T-cell (primary cell): ENCODE data around the gene TCF23. TPM values are rescaled to one million over a fixed set of nuclear protein-coding genes. Genes with fewer than 3 reads are reported as not detected.
A peak's percentile ranks its signal among the peaks of the same experiment; 100 is the strongest.

Experiments
- ATAC-seq, 4 experiments: fragments of 200-7000 bp in 3 of 4; fragments of 150-1000 bp in 1 of 4; cut with Tn5 transposase; replicated peaks in 1 of 4; 1 replicate in 3 of 4; 2 replicates in 1 of 4; pipeline ENCODE4 v1.10.0; 2021; ENCODE audit warnings: moderate library complexity in 3 of 4, mild to moderate bottlenecking in 2 of 4, moderate number of reproducible peaks in 1 of 4
- CTCF ChIA-PET, 2 donors: fragments of 300-600 bp; sonication (Branson Sonifier 250); formaldehyde crosslinking; loops; one replicate each; lab custom pipeline; 2022; ENCODE audit warnings: antibody characterized with exemption in 2 of 2; lab: Charles Lee
- POLR2A ChIA-PET, 2 donors: fragments of 300-600 bp; sonication (Branson Sonifier 250); formaldehyde crosslinking; loops; one replicate each; lab custom pipeline; 2022; ENCODE audit warnings: antibody characterized with exemption in 2 of 2; lab: Charles Lee
- DNase-seq, 35 experiments: peaks; one replicate each; pipeline versions ENCODE4 v3.0.0 to v3.0.0-alpha.2; 2013 to 2023
- H3K27ac ChIP-seq: one replicate; pipeline ENCODE4 v1.5.1; 2013; ENCODE audit warnings: low read length
- H3K27me3 ChIP-seq, 2 experiments: replicated peaks in 1 of 2; 1 replicate in 1 of 2; 2 replicates in 1 of 2; pipeline versions ENCODE4 v1.6.1 to v1.7.0; 2013; ENCODE audit warnings: low read length in 1 of 2, mixed read lengths in 1 of 2; ENCODE audit not compliant: control insufficient read depth in 2 of 2, insufficient read depth in 2 of 2; ENCODE audit errors: extremely low read depth in 1 of 2
- H3K36me3 ChIP-seq, 2 donors: 1 replicate in 1 of 2; 2 replicates in 1 of 2; pipeline versions ENCODE4 v1.6.1 to v1.7.0; 2013; ENCODE audit warnings: low read length in 1 of 2; ENCODE audit not compliant: control insufficient read depth in 2 of 2, insufficient read depth in 1 of 2; ENCODE audit errors: extremely low read depth in 1 of 2
- H3K4me1 ChIP-seq, 2 experiments: 1 replicate in 1 of 2; 2 replicates in 1 of 2; pipeline versions ENCODE4 v1.6.1 to v1.7.0; 2013; ENCODE audit warnings: low read length in 2 of 2, mixed read lengths in 1 of 2; ENCODE audit not compliant: insufficient read depth in 2 of 2, control insufficient read depth in 1 of 2; ENCODE audit errors: extremely low read depth in 1 of 2
- H3K4me3 ChIP-seq, 2 donors: 1 replicate in 1 of 2; 2 replicates in 1 of 2; pipeline versions ENCODE4 v1.5.1 to v1.7.0; 2013; ENCODE audit warnings: mild to moderate bottlenecking in 2 of 2, low read length in 1 of 2, moderate library complexity in 1 of 2; ENCODE audit not compliant: control insufficient read depth in 1 of 2; ENCODE audit errors: extremely low read depth in 1 of 2
- H3K9me3 ChIP-seq: 2 replicates; pipeline ENCODE4 v1.7.0; 2013
- H3K27ac Mint-ChIP-seq, 2 donors: one replicate each; pipeline ENCODE4 v1.8.0; 2020 to 2021; ENCODE audit warnings: mild to moderate bottlenecking in 2 of 2, mixed read lengths in 2 of 2
- H3K27me3 Mint-ChIP-seq, 2 donors: one replicate each; pipeline ENCODE4 v1.8.0; 2021 to 2022; ENCODE audit warnings: mixed read lengths in 2 of 2
- H3K36me3 Mint-ChIP-seq: one replicate; pipeline ENCODE4 v1.8.0; 2021; ENCODE audit warnings: mixed read lengths
- H3K4me1 Mint-ChIP-seq, 3 donors: one replicate each; pipeline ENCODE4 v1.8.0; 2020 to 2022; ENCODE audit warnings: mixed read lengths in 3 of 3, mild to moderate bottlenecking in 1 of 3
- H3K4me3 Mint-ChIP-seq, 3 donors: one replicate each; pipeline ENCODE4 v1.8.0; 2020 to 2022; ENCODE audit warnings: mild to moderate bottlenecking in 3 of 3, mixed read lengths in 3 of 3, moderate library complexity in 3 of 3
- H3K9me3 Mint-ChIP-seq, 3 donors: one replicate each; pipeline ENCODE4 v1.8.0; 2020 to 2022; ENCODE audit warnings: mixed read lengths in 3 of 3
- WGBS: methylation state at CpG from one replicate; pipeline ENCODE4 v1.1.5; 2013; ENCODE audit warnings: missing lambda C conversion rate; ENCODE audit not compliant: insufficient coverage; 5-methylcytosine and 5-hydroxymethylcytosine counted together
- total RNA-seq, 35 experiments: library from RNA in 6 of 35; stranded (reverse) in 6 of 35; fragments of 120-200 nt in 1 of 35; gene quantifications; one replicate each; pipeline versions ENCODE4 v1.2.1 to v1.2.4 and lab custom pipeline; 2013 to 2026

TCF23 gene
- total RNA-seq, 5 donors from 2014 or later (not counting 1 experiment from before 2014, with no cell fraction given), result not detected

- H3K36me3 Mint-ChIP-seq, result no peaks in the 10 kb centered on the region
- Histone ChIP-seq H3K27ac (no peak overlapping the region), H3K36me3 (no peaks in the 10 kb centered on the region), H3K4me3 (no peak overlapping the region), H3K27me3 (peaks cover 2 to 36% of the 10 kb centered on the region in 2 experiments), H3K4me1 (no peaks in the 10 kb centered on the region), H3K9me3 (no peaks in the 10 kb centered on the region)
- H3K4me3 Mint-ChIP-seq, result no peak overlapping the region
- H3K9me3 Mint-ChIP-seq, result no peaks in the 10 kb centered on the region
- ATAC-seq, result no peak
- no peaks in the 10 kb centered on the region for H3K4me1 Mint-ChIP-seq
- no peak for DNase-seq
- CTCF ChIA-PET, result interaction anchor here (0.6 to 0.7 kb wide), 4 partner anchors 11 to 107 kb away, joined by 4 to 7 read pairs (median 4); no protein-coding TSS in a partner anchor
- WGBS, result 79% methylated on average over 5 of the region's 15 CpGs
- POLR2A ChIA-PET, result no interaction called here
- no peak overlapping the region for H3K27ac Mint-ChIP-seq
- peaks cover 32 to 37% of the 10 kb centered on the region in 2 donors for H3K27me3 Mint-ChIP-seq
These were observed 28.9 kb downstream of the TCF23 start for GRCh38 chr2:27177441-27178351.

- H3K27me3 Mint-ChIP-seq, result peaks cover 33 to 38% of the 10 kb centered on the region in 2 donors
- Histone ChIP-seq H3K27ac (no peak overlapping the region), H3K36me3 (no peaks in the 10 kb centered on the region), H3K4me3 (no peak overlapping the region), H3K4me1 (no peaks in the 10 kb centered on the region), H3K27me3 (peaks cover 0 to 33% of the 10 kb centered on the region in 2 experiments), H3K9me3 (no peaks in the 10 kb centered on the region)
- POLR2A ChIA-PET, result no interaction called here
- H3K27ac Mint-ChIP-seq, result no peak overlapping the region
- CTCF ChIA-PET, result no interaction called here
- no CpG with 5 or more reads among the region's 3 CpGs for WGBS
- DNase-seq, result no peak
- H3K36me3 Mint-ChIP-seq, result no peaks in the 10 kb centered on the region
- no peaks in the 10 kb centered on the region for H3K9me3 Mint-ChIP-seq
- no peak overlapping the region for H3K4me3 Mint-ChIP-seq
- ATAC-seq, result no peak
- H3K4me1 Mint-ChIP-seq, result no peaks in the 10 kb centered on the region
These were observed 29.7 kb downstream of the TCF23 start for GRCh38 chr2:27178469-27178868.

GRCh38 chr2:27179344-27180000, 30.7 kb downstream of the TCF23 start:
- ChIA-PET CTCF (no interaction called here), POLR2A (no interaction called here)
- Histone ChIP-seq H3K27ac (no peak overlapping the region), H3K4me1 (no peaks in the 10 kb centered on the region), H3K9me3 (no peaks in the 10 kb centered on the region), H3K4me3 (no peak overlapping the region), H3K36me3 (no peaks in the 10 kb centered on the region), H3K27me3 (peaks cover 0 to 35% of the 10 kb centered on the region in 2 experiments)
- H3K27ac Mint-ChIP-seq, result peak overlapping the region in 1 of 2 donors; percentile 56
- no peaks in the 10 kb centered on the region for H3K36me3 Mint-ChIP-seq
- ATAC-seq, result no peak
- H3K4me3 Mint-ChIP-seq, result no peak overlapping the region
- H3K4me1 Mint-ChIP-seq, result no peaks in the 10 kb centered on the region
- peaks cover 37 to 40% of the 10 kb centered on the region in 2 donors for H3K27me3 Mint-ChIP-seq
- H3K9me3 Mint-ChIP-seq, result no peaks in the 10 kb centered on the region
- no CpG with 5 or more reads among the region's 3 CpGs for WGBS
- no peak for DNase-seq

GRCh38 chr2:27182346-27182745, 33.5 kb downstream of the TCF23 start:
- H3K9me3 ChIP-seq, result no peaks in the 10 kb centered on the region
- CTCF ChIA-PET, result interaction anchor here in 1 of 2 donors (0.7 to 0.9 kb wide), 2 partner anchors 10 to 12 kb away, joined by 3 read pairs; no protein-coding TSS in a partner anchor
- H3K27ac ChIP-seq, result no peak overlapping the region
- Mint-ChIP-seq H3K27ac (no peak overlapping the region), H3K36me3 (no peaks in the 10 kb centered on the region), H3K27me3 (peaks cover 36 to 44% of the 10 kb centered on the region in 2 donors), H3K9me3 (no peaks in the 10 kb centered on the region), H3K4me3 (no peak overlapping the region), H3K4me1 (no peaks in the 10 kb centered on the region)
- ATAC-seq (no peak), DNase-seq (no peak)
- no CpG with 5 or more reads among the region's 4 CpGs for WGBS
- peaks cover 0 to 28% of the 10 kb centered on the region in 2 experiments for H3K27me3 ChIP-seq
- H3K36me3 ChIP-seq, result no peaks in the 10 kb centered on the region
- H3K4me3 ChIP-seq, result no peak overlapping the region
- POLR2A ChIA-PET, result interaction anchor here in 1 of 2 donors (0.6 kb wide), 1 partner anchor 1194 kb away, joined by 3 read pairs; no protein-coding TSS in a partner anchor
- no peaks in the 10 kb centered on the region for H3K4me1 ChIP-seq

- POLR2A ChIA-PET, result interaction anchor here in 1 of 2 donors (0.6 kb wide), 1 partner anchor 1945 kb away, joined by 3 read pairs; no protein-coding TSS in a partner anchor
- peaks cover 30 to 38% of the 10 kb centered on the region in 2 donors for H3K27me3 Mint-ChIP-seq
- peaks cover 0 to 28% of the 10 kb centered on the region in 2 experiments for H3K27me3 ChIP-seq
- CTCF ChIA-PET, result no interaction called here
- H3K27ac Mint-ChIP-seq, result no peak overlapping the region
- ATAC-seq (no peak), DNase-seq (no peak)
- H3K36me3 ChIP-seq, result no peaks in the 10 kb centered on the region
- no peaks in the 10 kb centered on the region for H3K4me1 Mint-ChIP-seq
- H3K4me3 Mint-ChIP-seq, result no peak overlapping the region
- no peaks in the 10 kb centered on the region for H3K9me3 ChIP-seq
- WGBS, result 100% methylated on average over 1 of the region's 4 CpGs
- H3K4me3 ChIP-seq, result no peak overlapping the region
- no peak overlapping the region for H3K27ac ChIP-seq
- no peaks in the 10 kb centered on the region for H3K9me3 Mint-ChIP-seq
- H3K36me3 Mint-ChIP-seq, result no peaks in the 10 kb centered on the region
- no peaks in the 10 kb centered on the region for H3K4me1 ChIP-seq
These were observed 35.3 kb downstream of the TCF23 start for GRCh38 chr2:27184115-27184514.

GRCh38 chr2:27185331-27186026, 36.7 kb downstream of the TCF23 start:
- no peaks in the 10 kb centered on the region for H3K36me3 Mint-ChIP-seq
- DNase-seq (no peak), ATAC-seq (no peak)
- H3K4me1 Mint-ChIP-seq, result no peaks in the 10 kb centered on the region
- WGBS, result 59% methylated on average over 3 of the region's 6 CpGs
- H3K4me3 ChIP-seq, result no peak overlapping the region
- ChIA-PET POLR2A (no interaction called here), CTCF (no interaction called here)
- H3K27ac Mint-ChIP-seq, result no peak overlapping the region
- peaks cover 21 to 29% of the 10 kb centered on the region in 2 donors for H3K27me3 Mint-ChIP-seq
- H3K27me3 ChIP-seq, result peaks cover 0 to 26% of the 10 kb centered on the region in 2 experiments
- no peaks in the 10 kb centered on the region for H3K9me3 ChIP-seq
- no peaks in the 10 kb centered on the region for H3K9me3 Mint-ChIP-seq
- no peaks in the 10 kb centered on the region for H3K36me3 ChIP-seq
- H3K4me3 Mint-ChIP-seq, result no peak overlapping the region
- H3K4me1 ChIP-seq, result no peaks in the 10 kb centered on the region
- H3K27ac ChIP-seq, result no peak overlapping the region
